RKO (cell line): Measurements from ENCODE around the gene HMGXB4.

Experiments
- DNase-seq: peaks from one replicate; pipeline ENCODE4 v3.0.0-alpha.2; 2016; ENCODE audit warnings: low spot score

HMGXB4 gene

GRCh38 chr22:35257002-35257320 lies 332 bp upstream of the HMGXB4 start:
- no peak for DNase-seq

GRCh38 chr22:35258191-35258988 lies 1.1 kb downstream of the HMGXB4 start:
- DNase-seq, result peak; percentile 21

- DNase-seq, result no peak
Measured at GRCh38 chr22:35264986-35265385, 7.7 kb downstream of the HMGXB4 start.

GRCh38 chr22:35266277-35266676 lies 9.0 kb downstream of the HMGXB4 start:
- DNase-seq, result no peak

- no peak for DNase-seq
Measured at GRCh38 chr22:35269630-35270029, 12.3 kb downstream of the HMGXB4 start.

GRCh38 chr22:35274154-35274871 lies 17.0 kb downstream of the HMGXB4 start:
- no peak for DNase-seq

- peak; percentile 62 for DNase-seq
Measured at GRCh38 chr22:35275580-35275979, 18.3 kb downstream of the HMGXB4 start.

- no peak for DNase-seq
Measured at GRCh38 chr22:35276019-35276418, 18.7 kb downstream of the HMGXB4 start.

GRCh38 chr22:35288116-35288515 lies 30.8 kb downstream of the HMGXB4 start:
- no peak for DNase-seq

GRCh38 chr22:35292786-35293185 lies 35.5 kb downstream of the HMGXB4 start:
- DNase-seq, result no peak

GRCh38 chr22:35296051-35296450 lies 38.8 kb downstream of the HMGXB4 start:
- DNase-seq, result no peak

GRCh38 chr22:35299217-35299672 lies 42.0 kb downstream of the HMGXB4 start:
- DNase-seq, result peak; percentile 19

- peak; percentile 98 for DNase-seq
Measured at GRCh38 chr22:35299673-35300499, 42.6 kb downstream of the HMGXB4 start, which contains the start of gene TOM1. TOM1 (plus strand) TSS chr22:35299894; CDS start chr22:35299929, 35 bp downstream.

- DNase-seq, result peak; percentile 19
Measured at GRCh38 chr22:35301372-35301874, 44.1 kb downstream of the HMGXB4 start.

- DNase-seq, result no peak
Measured at GRCh38 chr22:35303029-35303624, 45.8 kb downstream of the HMGXB4 start.

GRCh38 chr22:35305525-35306070 lies 48.3 kb downstream of the HMGXB4 start:
- no peak for DNase-seq

GRCh38 chr22:35306350-35306967 lies 49.2 kb downstream of the HMGXB4 start:
- no peak for DNase-seq

GRCh38 chr22:35307372-35307771 lies 50.1 kb downstream of the HMGXB4 start:
- DNase-seq, result no peak

GRCh38 chr22:35307892-35308291 lies 50.6 kb downstream of the HMGXB4 start:
- DNase-seq, result no peak

- no peak for DNase-seq
Measured at GRCh38 chr22:35308480-35309021, 51.3 kb downstream of the HMGXB4 start.
